ENCODE data around the gene JARID2.

- TF ChIP-seq POLR2AphosphoS5 (IDR thresholded peaks at IDR 0.05; ENCODE audit: borderline replicate concordance, low read depth, low read length) (no peak), EZH2 (IDR thresholded peaks at IDR 0.05) (no peak), FOXP2 (optimal IDR thresholded peaks at IDR 0.05; ENCODE audit: control extremely low read depth, extremely low read length, insufficient read depth) (no peak)
These were observed 10.1 kb downstream of the JARID2 start for GRCh38 chr6:15255909-15256395.
